ENCODE measurements around the gene MILR1. TPM values are rescaled to one million over a fixed set of nuclear protein-coding genes. Genes with fewer than 3 reads are reported as not detected.

MILR1 gene
- total RNA-seq, 1 donor: 29.4 TPM

DNA sequence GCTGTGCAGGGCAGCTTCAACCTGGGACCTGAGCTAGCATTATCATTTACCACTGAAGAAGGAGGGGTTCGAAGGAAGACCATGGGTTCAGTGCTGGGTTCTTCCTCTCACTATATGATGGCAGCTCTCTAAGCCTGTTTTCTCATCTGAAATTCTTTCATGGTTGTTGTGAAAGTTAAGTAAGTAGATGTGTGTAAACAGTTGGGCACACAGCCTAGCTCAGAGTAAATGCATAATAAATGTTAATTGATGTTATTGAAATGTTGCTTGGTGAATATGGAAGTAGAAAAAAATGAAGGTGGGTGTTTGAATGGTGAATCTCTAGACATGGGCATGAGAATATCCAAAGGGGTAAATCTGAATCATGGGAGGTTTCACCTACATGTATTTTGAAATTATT lies 66.9 kb downstream of the MILR1 start:
- no peak overlapping the region for H3K4me3 ChIP-seq (ENCODE audit: low read length)
- H3K9me3 ChIP-seq (ENCODE audit: low read depth, low read length): no peaks in the 10 kb centered on the region
- H3K4me1 ChIP-seq (ENCODE audit: insufficient read depth, low read length): no peaks in the 10 kb centered on the region
- no peaks in the 10 kb centered on the region for H3K27me3 ChIP-seq (ENCODE audit: insufficient read depth, low read length)

Other genes starting within 250 kb of the MILR1 start
- gene TEX2, start 185.9 kb upstream of the MILR1 start, total RNA-seq: 7.2 TPM
- gene PECAM1, start 58.3 kb upstream of the MILR1 start, total RNA-seq: 82.2 TPM
- gene POLG2, start 47.9 kb downstream of the MILR1 start, total RNA-seq: 17.2 TPM
- gene DDX5, start 57.2 kb downstream of the MILR1 start, total RNA-seq: 1,862 TPM
- gene CEP95, start 57.9 kb downstream of the MILR1 start, total RNA-seq: 194 TPM
- gene SMURF2, start 213.2 kb downstream of the MILR1 start, total RNA-seq: 36.5 TPM

Data from mononuclear cell (primary cell).